H7 (cell line): Measurements from ENCODE around the gene ZMAT5. TPM values are rescaled to one million over a fixed set of nuclear protein-coding genes. Genes with fewer than 3 reads are reported as not detected.
A peak's percentile ranks its signal among the peaks of the same experiment; 100 is the strongest.

Experiments used
- DNase-seq: peaks from one replicate; pipeline ENCODE4 v3.0.0; 2012
- H3K27me3 ChIP-seq: 2 replicates; pipeline ENCODE4 v1.6.0; 2011; ENCODE audit warnings: mild to moderate bottlenecking, low read length; ENCODE audit not compliant: control insufficient read depth, insufficient read depth
- H3K36me3 ChIP-seq: replicated peaks from 2 replicates; pipeline ENCODE4 v1.5.1; 2011; ENCODE audit warnings: low read length; ENCODE audit not compliant: control insufficient read depth, insufficient read depth
- H3K4me3 ChIP-seq: 2 replicates; pipeline ENCODE4 v1.5.1; 2011; ENCODE audit warnings: low read depth, mild to moderate bottlenecking, control low read depth, low read length, moderate library complexity; ENCODE audit not compliant: insufficient read depth
- total RNA-seq: library from RNA; depleted of rRNA; stranded (reverse); fragments of >200 nt; shearing (Covaris generic); gene quantifications from 2 replicates; pipeline ENCODE4 v1.2.3, GENCODE V29; 2014

The ZMAT5 gene
- total RNA-seq, 1 experiment from 2014 or later: 35.6 TPM

DNA sequence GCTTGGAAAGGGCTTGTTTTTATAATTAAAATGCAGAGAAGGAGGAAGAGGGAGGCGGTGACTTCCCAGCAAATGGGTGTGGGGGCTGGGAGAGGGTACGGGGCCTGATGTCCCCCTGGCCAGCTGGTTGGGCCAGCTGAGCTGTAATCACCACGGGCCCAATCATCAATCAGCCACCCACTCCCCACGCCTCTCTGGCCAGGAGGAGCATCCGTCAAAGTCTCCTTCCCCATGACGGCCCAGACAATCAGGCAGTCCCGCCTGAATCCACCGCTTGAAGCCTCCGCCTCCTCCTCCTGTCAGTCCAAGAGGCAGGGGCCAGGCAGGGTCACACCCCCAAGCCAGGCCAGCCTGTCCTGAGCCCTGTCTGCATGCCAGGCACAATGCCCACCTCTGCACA, 60.3 kb downstream of the ZMAT5 start:
- H3K27me3 ChIP-seq: peaks cover 12% of the 10 kb centered on the region
- H3K4me3 ChIP-seq: no peak overlapping the region
- DNase-seq: peak; percentile 82
- H3K36me3 ChIP-seq: no peaks in the 10 kb centered on the region

DNA sequence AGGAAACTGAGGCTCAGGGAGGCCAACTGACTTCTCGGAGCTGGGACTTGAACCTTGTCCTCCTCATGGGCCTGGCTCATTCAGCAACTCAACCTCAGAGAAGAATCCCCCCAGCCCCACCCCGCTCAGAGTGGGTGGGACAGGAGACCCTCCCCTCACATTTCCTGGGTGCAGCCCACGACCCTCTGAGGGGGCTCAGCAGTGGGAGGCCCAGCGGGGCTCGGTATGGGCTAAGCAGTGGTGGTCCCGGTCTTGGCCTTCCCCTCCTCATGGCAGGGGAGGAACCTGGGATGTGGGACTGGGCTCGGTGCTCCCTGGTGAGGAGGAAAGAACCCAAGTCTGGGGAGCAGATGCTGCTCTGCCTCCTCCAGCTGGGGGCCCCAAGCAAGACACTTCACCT, 61.2 kb downstream of the ZMAT5 start:
- Histone ChIP-seq H3K4me3 (no peak overlapping the region), H3K36me3 (no peaks in the 10 kb centered on the region), H3K27me3 (peaks cover 12% of the 10 kb centered on the region)
- DNase-seq: peak; percentile 38

DNA sequence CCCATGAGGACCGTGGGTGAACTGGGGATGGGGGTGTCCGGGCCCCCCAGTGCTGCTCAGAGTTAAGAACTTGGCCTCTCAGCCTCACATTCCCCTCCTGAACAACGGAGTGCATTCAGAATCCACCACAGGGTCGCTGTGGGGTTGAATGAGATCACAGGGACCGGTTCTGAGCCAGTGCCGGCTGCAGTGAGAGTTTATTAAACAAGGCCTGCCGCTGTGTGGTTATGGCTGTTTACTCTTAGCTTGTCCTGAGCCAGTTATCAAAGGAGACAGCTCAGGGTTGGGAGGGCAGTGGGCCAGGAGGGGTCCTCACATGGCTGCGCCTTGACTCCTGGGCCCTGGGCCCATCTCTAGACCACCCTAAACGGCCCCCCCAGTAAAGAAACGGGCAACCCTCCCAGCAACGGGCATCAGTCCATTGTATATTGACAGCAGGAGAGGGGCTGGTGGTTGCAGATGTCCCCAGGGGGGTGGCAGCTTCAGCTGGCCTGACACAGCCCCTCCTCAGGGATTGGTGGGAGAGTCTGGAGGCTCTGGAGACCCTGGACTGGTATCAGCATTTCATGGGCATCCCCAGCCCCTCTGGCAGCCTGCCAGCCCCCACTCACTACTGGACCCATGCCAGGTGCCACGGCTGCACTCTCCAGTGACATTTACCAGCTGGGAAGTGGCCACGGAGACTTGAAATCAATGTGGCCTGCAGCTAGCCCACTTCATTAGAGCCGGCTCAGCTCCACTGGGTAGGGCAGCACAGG, 62.1 kb downstream of the ZMAT5 start:
- H3K4me3 ChIP-seq: no peak overlapping the region
- peak; percentile 76 for DNase-seq
- H3K36me3 ChIP-seq: no peaks in the 10 kb centered on the region
- peaks cover 12% of the 10 kb centered on the region for H3K27me3 ChIP-seq

DNA sequence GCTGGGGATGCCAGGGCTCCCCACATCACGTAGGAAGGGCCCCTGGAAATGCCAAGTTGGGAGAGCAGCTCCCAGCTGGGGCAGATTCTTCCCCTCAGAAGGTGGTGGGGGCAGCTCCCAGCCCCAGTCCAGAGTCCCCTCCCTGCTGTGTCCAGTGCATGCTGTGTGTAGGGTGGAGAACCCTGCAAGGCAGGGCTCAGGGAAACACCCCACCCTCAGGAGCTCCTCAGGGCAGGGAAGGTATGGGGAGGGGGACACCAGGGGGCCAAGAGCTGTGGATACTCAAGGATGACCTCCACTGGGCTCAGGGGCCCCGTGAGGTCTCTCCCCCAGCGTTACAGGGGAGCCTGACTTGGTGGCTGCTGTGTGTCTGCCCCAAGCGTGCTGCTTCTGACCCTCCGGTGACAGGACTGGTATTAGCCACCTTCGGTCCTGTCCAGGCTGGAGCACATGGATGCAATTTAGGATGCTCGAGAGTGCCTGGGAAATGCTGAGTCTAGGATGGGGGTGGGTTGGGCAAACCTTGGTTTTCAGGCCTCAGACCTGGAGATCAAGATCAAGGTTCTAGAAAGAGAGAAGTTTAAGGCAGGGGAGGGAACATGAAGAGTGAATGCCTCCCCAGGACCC, 63.1 kb downstream of the ZMAT5 start:
- Histone ChIP-seq H3K4me3 (no peak overlapping the region), H3K36me3 (no peaks in the 10 kb centered on the region)
- DNase-seq: peak; percentile 69

DNA sequence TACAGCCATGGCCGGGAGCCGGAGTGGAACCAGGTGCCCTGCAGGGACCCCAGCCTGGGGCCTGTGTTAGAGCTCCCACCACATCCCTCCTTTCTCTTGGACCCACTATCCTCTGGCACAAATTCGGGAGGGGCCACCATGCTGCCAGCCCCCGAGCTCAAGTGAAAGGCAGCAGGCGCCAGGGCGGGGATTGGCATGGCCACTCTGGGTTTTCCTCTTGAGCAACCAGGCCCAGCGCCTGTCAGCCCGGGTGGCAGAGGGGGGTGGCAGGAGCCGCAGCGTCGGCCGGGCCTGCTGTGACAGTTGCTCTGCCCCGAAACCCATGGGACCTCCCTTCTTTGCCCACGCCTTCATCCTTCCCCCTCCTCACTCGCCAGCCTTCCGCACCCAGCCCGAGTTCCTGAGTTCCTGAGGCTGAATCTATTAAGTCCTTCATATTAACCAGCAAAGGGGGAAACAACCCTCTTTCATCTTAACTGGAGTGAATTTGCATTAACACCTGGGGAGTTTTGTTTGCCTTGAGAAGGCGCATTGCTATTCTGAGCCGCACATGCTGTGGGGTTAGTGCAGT, 63.8 kb downstream of the ZMAT5 start:
- peak; percentile 79 for DNase-seq
- H3K36me3 ChIP-seq: no peaks in the 10 kb centered on the region
- no peak overlapping the region for H3K4me3 ChIP-seq
- H3K27me3 ChIP-seq: peaks cover 12% of the 10 kb centered on the region

More for the DNA sequence above, 63.1 kb downstream of the ZMAT5 start:
- H3K27me3 ChIP-seq: peaks cover 12% of the 10 kb centered on the region

DNA sequence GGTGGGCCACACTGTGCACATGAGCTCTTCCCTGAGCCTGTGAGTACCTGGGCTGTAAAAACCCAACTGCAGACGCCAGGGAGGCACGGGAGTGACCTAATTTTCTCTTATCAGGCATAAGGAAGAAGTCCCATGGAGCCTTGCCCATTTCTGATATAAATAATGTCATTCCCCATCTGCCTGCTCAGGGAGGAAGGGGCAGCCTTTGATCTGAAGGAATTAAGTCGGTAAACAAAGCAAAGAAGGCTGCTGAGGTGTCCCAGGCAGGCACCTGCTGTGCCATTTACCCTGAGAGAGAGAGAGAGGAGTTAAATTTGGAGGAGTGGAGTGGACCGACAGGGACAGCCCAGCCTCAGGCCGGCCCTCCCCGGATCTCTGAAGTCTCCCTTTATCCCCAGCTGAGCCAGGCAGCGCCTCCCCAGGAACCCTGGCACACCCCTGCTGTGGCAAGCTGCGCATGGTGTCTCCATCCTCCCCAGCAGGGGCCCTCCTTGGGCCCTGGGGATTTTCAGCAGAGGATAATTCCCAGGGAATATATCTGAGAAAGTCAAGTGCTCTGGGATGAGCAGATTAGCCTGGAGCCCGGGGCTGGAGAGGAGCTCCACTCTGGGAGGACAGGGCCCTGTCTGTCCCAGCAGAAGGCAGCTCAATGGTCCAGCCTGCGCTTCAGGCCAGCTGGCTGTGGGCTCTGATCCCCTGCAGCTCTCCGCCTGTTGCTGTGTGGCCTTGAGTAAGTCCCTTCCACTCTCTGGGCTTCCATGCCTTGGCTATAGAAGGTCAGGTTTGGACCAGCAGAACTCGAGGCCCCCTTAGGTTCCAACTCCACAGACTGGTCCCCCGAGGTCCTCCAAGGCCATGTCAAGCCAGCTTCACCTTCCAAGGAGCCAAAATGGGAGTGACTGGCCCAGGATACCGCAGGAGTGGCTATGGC, 64.5 kb downstream of the ZMAT5 start:
- peak; percentile 84 for DNase-seq
- no peaks in the 10 kb centered on the region for H3K36me3 ChIP-seq
- H3K4me3 ChIP-seq: no peak overlapping the region
- H3K27me3 ChIP-seq: peaks cover 12% of the 10 kb centered on the region

DNA sequence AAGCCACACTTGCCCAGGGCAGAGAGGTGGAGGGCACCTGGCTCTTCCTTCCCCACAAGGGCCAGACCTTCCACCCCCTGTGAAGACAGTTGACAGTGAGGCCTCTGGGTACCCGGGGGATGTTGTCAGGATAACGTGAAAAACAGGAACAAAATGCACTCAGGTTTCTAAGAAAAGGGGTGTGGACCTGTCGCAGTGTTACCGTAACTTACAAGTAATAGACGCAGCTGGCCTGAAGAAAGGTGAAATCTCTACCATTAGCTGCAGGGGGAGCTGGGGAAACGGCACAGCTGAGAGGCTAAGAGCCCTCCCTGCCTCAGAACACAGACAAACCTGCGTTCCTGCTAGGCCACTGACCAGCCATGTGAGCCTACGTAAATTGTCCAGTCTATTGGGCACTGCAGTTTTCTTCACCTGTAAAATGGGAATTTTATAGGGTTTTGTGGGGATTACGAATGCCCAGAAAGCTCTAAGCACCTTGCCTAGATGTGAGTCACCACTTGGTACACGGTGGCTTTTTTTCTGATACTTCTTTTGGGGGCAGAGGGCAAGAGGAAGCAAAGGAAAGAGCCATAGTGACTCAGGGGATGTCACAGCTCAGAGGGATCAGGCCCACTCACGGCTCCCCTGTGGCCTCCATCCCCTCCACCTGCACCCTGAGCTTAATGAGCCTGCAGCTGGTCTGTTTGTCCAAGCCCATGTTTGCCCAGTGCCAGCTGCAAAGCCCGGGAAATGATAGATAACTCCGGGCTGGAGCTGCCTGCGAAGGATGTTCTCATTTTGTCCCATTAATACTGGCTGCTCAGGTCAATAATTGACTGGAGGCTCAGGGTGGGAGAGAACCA, 65.4 kb downstream of the ZMAT5 start:
- Histone ChIP-seq H3K27me3 (peaks cover 12% of the 10 kb centered on the region), H3K36me3 (no peaks in the 10 kb centered on the region), H3K4me3 (no peak overlapping the region)
- DNase-seq: peak; percentile 86

DNA sequence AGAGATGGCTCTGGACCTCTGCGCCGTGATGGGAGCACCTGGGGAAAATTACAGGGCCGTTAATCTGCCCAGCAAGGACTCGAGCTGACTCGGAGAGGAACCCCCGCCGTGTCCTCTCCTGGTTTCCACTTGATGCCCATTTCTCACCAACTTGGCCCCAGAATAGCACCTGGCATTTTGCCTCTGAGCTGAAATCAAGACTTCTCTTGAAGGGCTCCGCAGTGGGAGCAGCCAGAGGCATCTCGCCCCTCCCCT, 66.0 kb downstream of the ZMAT5 start:
- peaks cover 12% of the 10 kb centered on the region for H3K27me3 ChIP-seq
- peak; percentile 75 for DNase-seq
- H3K4me3 ChIP-seq: no peak overlapping the region
- H3K36me3 ChIP-seq: no peaks in the 10 kb centered on the region

DNA sequence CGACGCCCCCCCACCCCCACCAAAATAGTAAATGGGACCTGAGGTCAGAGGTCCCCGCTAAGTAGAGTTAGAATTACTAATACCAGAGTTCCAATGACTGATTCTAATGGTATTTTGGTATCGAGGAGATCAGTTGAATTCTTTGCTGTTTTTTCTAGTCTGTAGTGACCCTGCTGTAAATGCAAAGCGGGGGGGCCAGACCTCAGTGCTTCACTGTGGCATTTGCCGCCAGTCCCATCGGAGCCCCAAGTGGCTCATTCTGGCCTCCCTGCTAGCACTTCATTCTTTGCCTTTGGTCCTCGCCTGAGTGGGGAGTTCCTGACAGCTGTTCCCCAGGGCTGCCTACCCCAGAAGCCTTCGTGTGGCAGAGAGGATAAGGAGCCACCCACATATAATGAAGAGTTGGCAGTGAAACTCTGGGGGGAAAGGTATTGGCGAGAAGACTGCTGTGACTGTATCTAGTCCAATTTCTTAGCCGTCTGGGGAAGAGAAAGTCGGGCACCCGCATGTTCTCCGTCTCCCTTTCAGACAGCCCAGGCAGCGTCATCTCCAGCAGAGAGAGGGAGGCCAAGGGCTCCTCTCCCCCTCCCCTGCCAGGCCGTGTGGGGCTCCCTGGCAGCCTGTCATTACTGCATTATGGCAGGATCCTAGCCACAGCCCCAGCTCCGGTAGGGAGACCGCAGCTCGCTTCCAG, 66.5 kb downstream of the ZMAT5 start:
- no peaks in the 10 kb centered on the region for H3K36me3 ChIP-seq

DNA sequence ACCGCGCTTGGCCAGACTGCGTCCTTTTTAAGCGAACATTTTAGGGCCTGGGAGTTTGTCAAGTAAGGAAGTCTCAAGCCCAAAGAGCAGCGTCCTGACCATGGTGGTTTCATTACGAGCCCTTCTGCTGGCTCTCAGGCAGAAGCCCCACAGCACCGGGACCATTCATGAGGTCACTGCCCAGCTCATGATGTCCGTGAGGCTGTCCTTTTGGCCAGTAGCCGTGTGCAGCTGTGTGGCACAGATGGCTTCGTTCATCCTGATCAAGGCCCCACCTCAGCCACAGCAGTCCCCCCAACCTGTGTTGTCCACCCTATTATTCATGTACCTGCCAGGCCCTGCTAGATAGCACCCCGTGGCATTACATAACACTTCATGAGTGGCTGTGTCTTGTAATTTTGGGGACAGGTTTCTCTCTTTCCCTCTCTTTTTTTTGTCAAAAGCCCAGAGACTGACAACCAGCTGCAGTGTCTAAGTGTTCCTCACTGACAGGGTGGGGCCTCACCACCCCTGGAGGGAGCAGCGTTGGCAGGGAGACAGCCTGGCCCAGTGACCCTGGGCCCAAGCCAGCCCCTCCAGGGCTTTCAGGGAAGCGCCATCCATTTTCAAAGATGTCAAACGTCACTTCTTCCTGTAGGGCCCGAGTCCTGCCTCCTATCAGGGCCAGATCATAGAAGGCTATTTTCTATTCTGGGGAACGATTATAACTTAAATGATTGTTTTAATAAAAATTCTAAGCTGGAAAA, 68.8 kb downstream of the ZMAT5 start:
- no peaks in the 10 kb centered on the region for H3K36me3 ChIP-seq
- peaks cover 7% of the 10 kb centered on the region for H3K27me3 ChIP-seq
- no peak for DNase-seq
- H3K4me3 ChIP-seq: no peak overlapping the region

More for the DNA sequence above, 66.5 kb downstream of the ZMAT5 start:
- DNase-seq: peak; percentile 70
- Histone ChIP-seq H3K27me3 (peaks cover 12% of the 10 kb centered on the region), H3K4me3 (no peak overlapping the region)

DNA sequence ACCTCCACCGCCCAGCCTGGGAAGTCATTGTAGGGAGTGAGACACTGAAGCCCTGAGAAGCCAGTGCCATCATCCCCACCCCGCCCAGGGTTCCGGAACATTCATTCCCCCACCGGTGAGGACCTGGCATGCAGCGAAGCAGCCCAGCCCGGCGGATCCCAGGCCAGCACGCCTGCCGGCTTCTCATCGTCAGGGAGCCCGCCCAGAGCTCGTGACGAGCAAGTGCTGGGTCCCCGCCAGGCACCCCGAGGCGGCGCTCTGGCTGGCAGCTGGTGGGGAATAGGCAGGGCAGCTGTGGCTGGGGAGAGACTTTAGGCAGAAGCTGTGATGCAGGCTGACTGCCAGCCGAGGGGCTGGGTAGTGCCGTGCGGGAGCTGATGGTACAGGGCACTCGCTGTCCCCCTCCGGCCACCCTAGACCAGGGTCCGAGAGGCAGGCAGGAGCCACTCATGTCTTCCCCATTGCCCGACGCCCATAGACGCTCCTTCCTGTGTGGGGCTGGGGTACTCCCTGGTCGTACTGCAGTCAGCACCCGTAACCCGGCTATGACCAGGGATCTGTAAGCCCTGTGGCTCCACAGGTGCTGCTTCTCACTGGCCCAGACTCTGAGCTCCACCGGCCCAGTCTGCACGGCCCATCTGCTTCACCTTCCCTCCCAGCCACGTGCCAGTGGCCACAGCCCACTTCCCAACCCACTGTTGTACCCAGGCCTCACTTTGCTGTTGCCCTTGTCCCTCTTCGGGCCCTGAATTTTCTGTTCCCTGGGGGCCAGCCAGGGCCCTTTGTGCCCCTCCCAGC, 71.5 kb downstream of the ZMAT5 start:
- DNase-seq: no peak
- H3K4me3 ChIP-seq: no peak overlapping the region
- H3K27me3 ChIP-seq: no peaks in the 10 kb centered on the region
- no peaks in the 10 kb centered on the region for H3K36me3 ChIP-seq

DNA sequence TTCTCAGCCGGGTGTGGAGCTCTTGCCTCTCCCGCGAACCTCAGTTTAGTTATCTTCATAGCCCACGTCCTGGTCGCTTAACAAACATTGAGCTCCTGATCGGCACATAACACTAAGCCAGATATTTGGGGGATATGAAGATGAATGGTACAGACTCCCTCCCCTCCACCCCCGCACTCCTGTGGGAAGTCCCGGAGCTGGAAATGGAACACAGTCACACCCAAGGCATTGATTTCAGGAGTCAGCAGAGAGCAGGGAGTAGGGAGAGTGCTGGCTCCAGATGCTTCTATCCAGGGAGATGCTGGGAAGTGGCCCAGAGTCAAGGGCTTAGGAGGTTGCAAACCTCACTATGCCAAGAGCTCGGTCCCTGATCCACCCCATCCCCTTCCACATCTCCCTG, 73.1 kb downstream of the ZMAT5 start:
- no peak for DNase-seq
- Histone ChIP-seq H3K4me3 (no peak overlapping the region), H3K36me3 (no peaks in the 10 kb centered on the region)

More for the DNA sequence above, 73.1 kb downstream of the ZMAT5 start:
- H3K27me3 ChIP-seq: no peaks in the 10 kb centered on the region
